D721Med (cell line): ENCODE data around the gene NDRG2.

Experiments used
- DNase-seq: peaks from one replicate; pipeline ENCODE4 v3.0.0; 2011; ENCODE audit warnings: low spot score; ENCODE audit not compliant: insufficient read length
- FAIRE-seq: peaks from 2 replicates; lab custom pipeline; 2011; peaks lifted over from hg19 to GRCh38; lab: Jason Lieb, UNC
- CTCF ChIP-seq: IDR thresholded peaks from 2 replicates; pipeline ENCODE4 v1.5.1; 2012; ENCODE audit warnings: mild to moderate bottlenecking, control low read depth; ENCODE audit not compliant: insufficient read depth; ENCODE audit errors: missing control alignments

Gene NDRG2

GRCh38 chr14:21054768-21055145 lies 29.9 kb upstream of the NDRG2 start:
- TF ChIP-seq CTCF: no peak
- DNase-seq (no peak), FAIRE-seq (no peak)

- no peak for FAIRE-seq
- no peak for TF ChIP-seq CTCF
- DNase-seq: no peak
Measured at GRCh38 chr14:21054123-21054767, 29.4 kb upstream of the NDRG2 start.

DNA sequence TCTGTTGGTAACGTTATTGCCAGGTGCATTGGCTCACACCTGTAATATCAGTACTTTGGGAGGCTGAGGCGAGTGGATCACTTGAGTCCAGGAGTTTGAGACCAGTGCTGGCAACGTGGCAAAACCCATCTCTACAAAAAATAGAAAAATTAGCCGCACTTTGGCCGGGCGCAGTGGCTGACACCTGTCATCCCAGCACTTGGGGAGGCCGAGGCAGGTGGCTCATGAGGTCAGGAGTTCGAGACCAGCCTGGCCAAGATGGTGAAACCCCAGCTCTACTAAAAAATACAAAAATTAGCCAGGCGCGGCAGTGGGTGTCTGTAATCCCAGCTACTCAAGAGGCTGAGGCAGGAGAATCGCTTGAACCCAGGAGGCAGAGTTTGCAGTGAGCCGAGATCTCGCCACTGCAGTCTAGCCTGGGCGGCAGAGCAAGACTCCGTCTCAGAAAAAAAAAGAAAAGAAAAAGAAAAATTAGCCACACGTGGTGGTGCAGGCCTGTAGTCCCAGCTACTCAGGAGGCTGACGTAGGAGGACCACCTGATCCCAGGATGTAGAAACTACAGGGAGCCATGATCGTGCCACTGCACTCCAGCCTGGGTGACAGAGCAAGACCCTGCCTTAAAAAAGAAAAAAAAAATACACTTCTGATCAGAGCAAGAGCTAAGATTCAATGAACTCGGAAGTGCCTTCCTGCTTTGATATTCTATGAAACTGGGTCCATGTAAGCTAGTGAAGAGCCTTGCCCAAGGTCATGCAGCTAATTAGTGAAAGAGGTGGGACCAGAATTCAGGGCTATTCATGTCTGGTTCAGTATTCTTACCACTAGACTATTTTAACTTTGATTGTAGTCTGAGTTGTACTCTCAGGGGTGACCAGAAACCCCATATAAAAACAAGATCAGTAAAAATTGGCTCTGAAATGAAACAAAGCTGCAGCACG lies 28.6 kb upstream of the NDRG2 start:
- TF ChIP-seq CTCF: no peak
- no peak for DNase-seq
- FAIRE-seq: no peak

GRCh38 chr14:21050597-21050996 lies 25.7 kb upstream of the NDRG2 start:
- TF ChIP-seq CTCF: no peak
- DNase-seq (no peak), FAIRE-seq (no peak)

DNA sequence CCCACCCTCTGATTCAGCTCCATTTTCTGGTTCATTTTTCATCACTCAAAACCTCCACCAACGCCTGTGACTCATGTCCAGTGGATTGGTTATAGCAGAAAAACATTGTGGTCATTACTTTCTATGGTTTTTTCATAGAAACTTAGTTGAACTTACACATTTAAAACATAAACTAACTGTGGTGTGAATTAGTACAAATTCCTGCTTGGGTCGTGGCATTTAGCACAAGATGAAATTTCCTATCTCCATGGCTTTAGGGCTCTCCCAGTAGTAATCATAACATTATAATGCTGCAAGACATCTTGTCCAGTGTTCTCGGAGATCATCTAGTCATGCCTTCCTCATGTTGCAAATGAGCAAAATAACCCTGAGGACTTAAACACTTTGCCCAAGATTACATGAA lies 24.4 kb upstream of the NDRG2 start:
- DNase-seq: no peak
- TF ChIP-seq CTCF: no peak
- FAIRE-seq: no peak

GRCh38 chr14:21048638-21049037 lies 23.8 kb upstream of the NDRG2 start:
- DNase-seq (no peak), FAIRE-seq (no peak)
- TF ChIP-seq CTCF: no peak

DNA sequence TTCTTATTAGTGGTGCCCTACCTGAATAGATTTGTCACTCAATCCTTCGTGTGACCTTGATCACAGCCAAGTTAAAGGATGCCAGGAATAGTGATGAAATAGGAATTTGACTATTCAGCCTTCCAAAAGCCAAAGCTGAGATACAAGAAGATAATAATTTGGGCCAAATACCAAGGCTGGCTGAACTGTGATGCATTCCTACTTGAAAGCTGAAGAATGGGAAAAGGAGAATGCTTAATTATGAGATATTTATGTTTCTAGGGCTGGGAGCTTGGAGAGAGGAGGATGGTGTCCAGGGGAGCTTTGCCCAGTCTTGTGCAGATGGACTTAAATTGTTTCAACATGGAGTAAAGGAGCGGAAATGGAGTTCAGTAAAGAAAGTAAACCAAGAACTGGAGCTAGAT lies 22.5 kb upstream of the NDRG2 start:
- no peak for FAIRE-seq
- no peak for TF ChIP-seq CTCF
- DNase-seq: no peak
